ENCODE measurements around the gene EIF4E2. TPM values are rescaled to one million over a fixed set of nuclear protein-coding genes. Genes with fewer than 3 reads are reported as not detected.

The EIF4E2 gene
- total RNA-seq, 1 donor from 2014 or later: 17.9 TPM

- H3K4me3 ChIP-seq: no peak overlapping the region
- H3K4me1 ChIP-seq: no peaks in the 10 kb centered on the region
- no peaks in the 10 kb centered on the region for H3K27me3 ChIP-seq
- H3K27ac ChIP-seq: no peak overlapping the region
- intact Hi-C loops (cut with DNase I): no loop called here
- DNase-seq (ENCODE audit: extremely low spot score in 2 of 2): no peak
- no peaks in the 10 kb centered on the region for H3K9me3 ChIP-seq
- TF ChIP-seq POLR2AphosphoS5 (IDR thresholded peaks at IDR 0.05; ENCODE audit: insufficient read depth in 1 of 2, low read depth in 1 of 2): no peak
- TF ChIP-seq, protein P1, sequence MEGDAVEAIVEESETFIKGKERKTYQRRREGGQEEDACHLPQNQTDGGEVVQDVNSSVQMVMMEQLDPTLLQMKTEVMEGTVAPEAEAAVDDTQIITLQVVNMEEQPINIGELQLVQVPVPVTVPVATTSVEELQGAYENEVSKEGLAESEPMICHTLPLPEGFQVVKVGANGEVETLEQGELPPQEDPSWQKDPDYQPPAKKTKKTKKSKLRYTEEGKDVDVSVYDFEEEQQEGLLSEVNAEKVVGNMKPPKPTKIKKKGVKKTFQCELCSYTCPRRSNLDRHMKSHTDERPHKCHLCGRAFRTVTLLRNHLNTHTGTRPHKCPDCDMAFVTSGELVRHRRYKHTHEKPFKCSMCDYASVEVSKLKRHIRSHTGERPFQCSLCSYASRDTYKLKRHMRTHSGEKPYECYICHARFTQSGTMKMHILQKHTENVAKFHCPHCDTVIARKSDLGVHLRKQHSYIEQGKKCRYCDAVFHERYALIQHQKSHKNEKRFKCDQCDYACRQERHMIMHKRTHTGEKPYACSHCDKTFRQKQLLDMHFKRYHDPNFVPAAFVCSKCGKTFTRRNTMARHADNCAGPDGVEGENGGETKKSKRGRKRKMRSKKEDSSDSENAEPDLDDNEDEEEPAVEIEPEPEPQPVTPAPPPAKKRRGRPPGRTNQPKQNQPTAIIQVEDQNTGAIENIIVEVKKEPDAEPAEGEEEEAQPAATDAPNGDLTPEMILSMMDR (IDR thresholded peaks at IDR 0.05): no peak
- TF ChIP-seq POLR2A (IDR thresholded peaks at IDR 0.05): no peak
- H3K36me3 ChIP-seq: no peaks in the 10 kb centered on the region
Measured at GRCh38 chr2:232604535-232604934, 54.0 kb downstream of the EIF4E2 start.

GRCh38 chr2:232607011-232607410, 56.5 kb downstream of the EIF4E2 start:
- Histone ChIP-seq H3K27me3 (no peaks in the 10 kb centered on the region), H3K4me3 (no peak overlapping the region), H3K4me1 (no peaks in the 10 kb centered on the region), H3K9me3 (no peaks in the 10 kb centered on the region), H3K27ac (no peak overlapping the region), H3K36me3 (no peaks in the 10 kb centered on the region)
- DNase-seq (ENCODE audit: extremely low spot score in 2 of 2): no peak
- TF ChIP-seq POLR2A (IDR thresholded peaks at IDR 0.05): no peak
- no peak for TF ChIP-seq POLR2AphosphoS5 (IDR thresholded peaks at IDR 0.05; ENCODE audit: insufficient read depth in 1 of 2, low read depth in 1 of 2)
- TF ChIP-seq, protein P1 (IDR thresholded peaks at IDR 0.05): no peak
- intact Hi-C loops (cut with DNase I): loop anchor here (5.0 kb wide), 1 partner anchor 645 kb away; the partner anchor contains the start of gene ATG16L1

GRCh38 chr2:232609607-232610006, 59.1 kb downstream of the EIF4E2 start:
- no peaks in the 10 kb centered on the region for H3K4me1 ChIP-seq
- no peak for DNase-seq (ENCODE audit: extremely low spot score in 2 of 2)
- no peaks in the 10 kb centered on the region for H3K27me3 ChIP-seq
- no peak overlapping the region for H3K27ac ChIP-seq
- H3K4me3 ChIP-seq: no peak overlapping the region
- H3K9me3 ChIP-seq: no peaks in the 10 kb centered on the region
- TF ChIP-seq, protein P1 (IDR thresholded peaks at IDR 0.05): no peak
- no peak for TF ChIP-seq POLR2A (IDR thresholded peaks at IDR 0.05)
- TF ChIP-seq POLR2AphosphoS5 (IDR thresholded peaks at IDR 0.05; ENCODE audit: insufficient read depth in 1 of 2, low read depth in 1 of 2): no peak
- intact Hi-C loops (cut with DNase I): loop anchor here (5.0 kb wide), 1 partner anchor 643 kb away; the partner anchor contains the start of gene ATG16L1
- no peaks in the 10 kb centered on the region for H3K36me3 ChIP-seq

- intact Hi-C loops (cut with DNase I): no loop called here
- no peak overlapping the region for H3K27ac ChIP-seq
- no peaks in the 10 kb centered on the region for H3K36me3 ChIP-seq
- H3K4me3 ChIP-seq: no peak overlapping the region
- no peaks in the 10 kb centered on the region for H3K27me3 ChIP-seq
- TF ChIP-seq, protein P1 (IDR thresholded peaks at IDR 0.05): no peak
- TF ChIP-seq POLR2AphosphoS5 (IDR thresholded peaks at IDR 0.05; ENCODE audit: insufficient read depth in 1 of 2, low read depth in 1 of 2) (no peak), POLR2A (IDR thresholded peaks at IDR 0.05) (no peak)
- H3K9me3 ChIP-seq: no peaks in the 10 kb centered on the region
- no peak for DNase-seq (ENCODE audit: extremely low spot score in 2 of 2)
- no peaks in the 10 kb centered on the region for H3K4me1 ChIP-seq
Measured at GRCh38 chr2:232610081-232610480, 59.6 kb downstream of the EIF4E2 start.

DNA sequence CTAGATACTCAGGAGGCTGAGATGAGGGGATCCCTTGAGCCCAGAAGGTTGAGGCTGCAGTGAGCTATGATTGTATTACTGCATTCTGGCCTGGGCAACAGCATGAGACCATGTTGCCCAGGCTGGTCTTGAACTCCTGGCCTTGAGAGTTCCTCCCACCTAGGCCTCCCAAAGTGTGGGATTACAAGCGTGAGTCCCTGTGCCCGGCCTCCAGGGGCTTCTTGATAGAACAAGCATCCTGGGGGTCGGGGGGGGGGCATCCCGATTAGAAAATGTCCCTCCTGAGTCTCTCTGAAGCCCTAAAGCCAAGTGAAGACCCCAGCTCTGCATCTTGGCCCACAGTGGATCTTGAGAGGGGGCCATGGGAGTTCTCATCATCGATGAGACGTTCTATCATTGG, 60.6 kb downstream of the EIF4E2 start:
- no peaks in the 10 kb centered on the region for H3K27me3 ChIP-seq
- no peak overlapping the region for H3K4me3 ChIP-seq
- intact Hi-C loops (cut with DNase I): no loop called here
- no peaks in the 10 kb centered on the region for H3K36me3 ChIP-seq
- TF ChIP-seq POLR2A (IDR thresholded peaks at IDR 0.05) (no peak), POLR2AphosphoS5 (IDR thresholded peaks at IDR 0.05; ENCODE audit: insufficient read depth in 1 of 2, low read depth in 1 of 2) (no peak)
- TF ChIP-seq, protein P1 (IDR thresholded peaks at IDR 0.05): no peak
- no peaks in the 10 kb centered on the region for H3K4me1 ChIP-seq
- no peaks in the 10 kb centered on the region for H3K9me3 ChIP-seq
- no peak for DNase-seq (ENCODE audit: extremely low spot score in 2 of 2)
- no peak overlapping the region for H3K27ac ChIP-seq

Measured in vagina (tissue), 2 donors.